ENCODE results near the gene TAF5.

DNA sequence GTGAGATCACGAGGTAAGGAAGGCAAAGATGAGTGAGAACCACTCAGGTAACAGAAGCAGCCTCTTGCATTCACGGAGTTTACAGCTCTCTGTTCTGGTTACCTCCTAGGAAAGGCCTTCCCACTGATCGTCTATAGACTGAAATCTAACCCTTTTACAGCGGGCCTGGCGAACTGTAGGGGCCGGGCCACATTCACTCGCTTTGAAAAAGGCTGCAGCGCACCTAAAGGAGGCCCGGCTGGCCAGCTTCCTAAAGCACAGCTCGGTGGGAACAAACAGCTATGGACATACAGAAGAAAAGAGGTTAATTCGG lies 27.9 kb downstream of the TAF5 start:
- TF ChIP-seq, protein P1, sequence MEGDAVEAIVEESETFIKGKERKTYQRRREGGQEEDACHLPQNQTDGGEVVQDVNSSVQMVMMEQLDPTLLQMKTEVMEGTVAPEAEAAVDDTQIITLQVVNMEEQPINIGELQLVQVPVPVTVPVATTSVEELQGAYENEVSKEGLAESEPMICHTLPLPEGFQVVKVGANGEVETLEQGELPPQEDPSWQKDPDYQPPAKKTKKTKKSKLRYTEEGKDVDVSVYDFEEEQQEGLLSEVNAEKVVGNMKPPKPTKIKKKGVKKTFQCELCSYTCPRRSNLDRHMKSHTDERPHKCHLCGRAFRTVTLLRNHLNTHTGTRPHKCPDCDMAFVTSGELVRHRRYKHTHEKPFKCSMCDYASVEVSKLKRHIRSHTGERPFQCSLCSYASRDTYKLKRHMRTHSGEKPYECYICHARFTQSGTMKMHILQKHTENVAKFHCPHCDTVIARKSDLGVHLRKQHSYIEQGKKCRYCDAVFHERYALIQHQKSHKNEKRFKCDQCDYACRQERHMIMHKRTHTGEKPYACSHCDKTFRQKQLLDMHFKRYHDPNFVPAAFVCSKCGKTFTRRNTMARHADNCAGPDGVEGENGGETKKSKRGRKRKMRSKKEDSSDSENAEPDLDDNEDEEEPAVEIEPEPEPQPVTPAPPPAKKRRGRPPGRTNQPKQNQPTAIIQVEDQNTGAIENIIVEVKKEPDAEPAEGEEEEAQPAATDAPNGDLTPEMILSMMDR (IDR thresholded peaks at IDR 0.05 in 4 of 5, conservative IDR thresholded peaks at IDR 0.05 in 1 of 5): no peak
- no peak for TF ChIP-seq POLR2A (IDR thresholded peaks at IDR 0.05)
